Measurements from ENCODE around the gene SNX18. TPM values are rescaled to one million over a fixed set of nuclear protein-coding genes. Genes with fewer than 3 reads are reported as not detected.
"Not testable (repeated sequence)": the region's sequence is repeated elsewhere in the genome, so short reads cannot be mapped to it uniquely, and the experiment has no call there.

Gene SNX18
- total RNA-seq, result 22.3 TPM

GRCh38 chr5:54517512-54518145 is at the start of gene SNX18:
Gene SNX18, plus strand, starts transcription at chr5:54517759. Its CDS starts 194 bp downstream, at chr5:54517953.
- DNase-seq (ENCODE audit: low spot score) (peak; percentile 93), ATAC-seq (peak; percentile 90)

GRCh38 chr5:54469622-54470021 is 47.9 kb upstream of the SNX18 start:
- DNase-seq (ENCODE audit: low spot score), result no peak
- ATAC-seq, result peak; percentile 85

GRCh38 chr5:54470128-54470527 is 47.4 kb upstream of the SNX18 start:
- DNase-seq (ENCODE audit: low spot score), result no peak
- peak; percentile 37 for ATAC-seq

GRCh38 chr5:54470677-54471076 is 46.9 kb upstream of the SNX18 start:
- ATAC-seq (no peak), DNase-seq (ENCODE audit: low spot score) (no peak)

GRCh38 chr5:54471398-54471797 is 46.2 kb upstream of the SNX18 start:
- no peak for DNase-seq (ENCODE audit: low spot score)
- ATAC-seq, result no peak

GRCh38 chr5:54476682-54477081 is 40.9 kb upstream of the SNX18 start:
- ATAC-seq (no peak), DNase-seq (ENCODE audit: low spot score) (no peak)

- DNase-seq (ENCODE audit: low spot score), result no peak
- no peak for ATAC-seq
Measured at GRCh38 chr5:54477941-54478478, 39.5 kb upstream of the SNX18 start.

GRCh38 chr5:54480296-54480695 is 37.3 kb upstream of the SNX18 start:
- ATAC-seq (no peak), DNase-seq (ENCODE audit: low spot score) (no peak)

GRCh38 chr5:54484219-54484894 is 33.2 kb upstream of the SNX18 start:
- ATAC-seq (no peak), DNase-seq (ENCODE audit: low spot score) (no peak)

- DNase-seq (ENCODE audit: low spot score); ATAC-seq: not testable (repeated sequence)
Measured at GRCh38 chr5:54485659-54486058, 31.9 kb upstream of the SNX18 start.

- DNase-seq (ENCODE audit: low spot score); ATAC-seq: not testable (repeated sequence)
Measured at GRCh38 chr5:54489648-54489979, 27.9 kb upstream of the SNX18 start.

- DNase-seq (ENCODE audit: low spot score) (no peak), ATAC-seq (no peak)
Measured at GRCh38 chr5:54491326-54491725, 26.2 kb upstream of the SNX18 start.

- no peak for ATAC-seq
- no peak for DNase-seq (ENCODE audit: low spot score)
Measured at GRCh38 chr5:54492178-54492577, 25.4 kb upstream of the SNX18 start.

- DNase-seq (ENCODE audit: low spot score), result no peak
- no peak for ATAC-seq
Measured at GRCh38 chr5:54495027-54495426, 22.5 kb upstream of the SNX18 start.

GRCh38 chr5:54514291-54514690 is 3.3 kb upstream of the SNX18 start:
- ATAC-seq, result peak; percentile 36
- no peak for DNase-seq (ENCODE audit: low spot score)

GRCh38 chr5:54514841-54515432 is 2.6 kb upstream of the SNX18 start:
- no peak for DNase-seq (ENCODE audit: low spot score)

GRCh38 chr5:54515634-54516033 is 1.9 kb upstream of the SNX18 start:
- ATAC-seq, result no peak
- DNase-seq (ENCODE audit: low spot score), result no peak

More at GRCh38 chr5:54514841-54515432, 2.6 kb upstream of the SNX18 start:
- ATAC-seq, result no peak

- no peak for DNase-seq (ENCODE audit: low spot score)
- ATAC-seq, result no peak
Measured at GRCh38 chr5:54516051-54516655, 1.4 kb upstream of the SNX18 start.

- no peak for ATAC-seq
Measured at GRCh38 chr5:54517174-54517511, 416 bp upstream of the SNX18 start.

GRCh38 chr5:54518146-54518817 is 723 bp downstream of the SNX18 start:
- peak; percentile 62 for DNase-seq (ENCODE audit: low spot score)
- peak; percentile 73 for ATAC-seq

More at GRCh38 chr5:54517174-54517511, 416 bp upstream of the SNX18 start:
- no peak for DNase-seq (ENCODE audit: low spot score)
